ENCODE data around the gene OGA.

OGA gene

DNA sequence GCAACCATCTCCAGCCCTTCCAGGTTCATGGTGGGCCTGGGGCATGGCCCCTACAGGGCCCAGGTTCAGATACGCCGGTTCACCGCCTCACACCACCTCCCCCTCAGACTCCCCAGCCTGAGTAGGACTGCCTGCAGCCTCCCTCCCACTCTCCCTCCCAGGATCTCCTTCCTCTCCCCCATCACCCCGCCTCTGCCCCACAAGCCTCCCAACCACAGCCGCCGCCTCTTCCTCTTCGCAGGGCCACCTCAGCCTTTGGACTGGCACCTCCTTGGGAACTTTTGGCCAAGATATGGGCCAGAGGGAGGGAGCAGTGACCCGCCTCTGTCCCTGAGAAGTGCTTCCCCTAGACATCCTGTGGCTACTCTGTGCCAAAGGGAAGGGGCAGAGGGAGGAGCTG is 16.1 kb upstream of the OGA start:
- DNase-seq, result no peak

DNA sequence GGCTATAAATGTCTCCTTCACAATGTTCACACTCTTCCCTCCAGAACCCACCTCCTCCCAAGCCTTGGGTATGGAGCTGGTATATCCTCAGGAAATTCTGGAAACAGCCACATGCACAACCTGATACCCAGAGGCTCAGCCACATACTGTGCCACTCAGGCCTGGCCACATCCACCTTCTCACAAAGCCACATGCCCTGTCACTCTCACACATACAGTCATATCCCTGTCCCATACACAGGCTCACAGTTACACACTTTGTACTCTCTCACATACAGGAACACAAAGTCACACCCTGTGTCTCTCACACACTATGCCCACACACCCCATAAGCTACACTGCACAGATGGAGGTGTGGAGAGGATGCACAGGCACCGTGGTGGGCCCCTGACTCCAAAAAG is 15.2 kb upstream of the OGA start:
- no peak for DNase-seq

- DNase-seq, result no peak
These were observed 14.1 kb upstream of the OGA start for GRCh38 chr10:101832325-101832771.

GRCh38 chr10:101831169-101831811 is 13.0 kb upstream of the OGA start:
- no peak for DNase-seq

DNA sequence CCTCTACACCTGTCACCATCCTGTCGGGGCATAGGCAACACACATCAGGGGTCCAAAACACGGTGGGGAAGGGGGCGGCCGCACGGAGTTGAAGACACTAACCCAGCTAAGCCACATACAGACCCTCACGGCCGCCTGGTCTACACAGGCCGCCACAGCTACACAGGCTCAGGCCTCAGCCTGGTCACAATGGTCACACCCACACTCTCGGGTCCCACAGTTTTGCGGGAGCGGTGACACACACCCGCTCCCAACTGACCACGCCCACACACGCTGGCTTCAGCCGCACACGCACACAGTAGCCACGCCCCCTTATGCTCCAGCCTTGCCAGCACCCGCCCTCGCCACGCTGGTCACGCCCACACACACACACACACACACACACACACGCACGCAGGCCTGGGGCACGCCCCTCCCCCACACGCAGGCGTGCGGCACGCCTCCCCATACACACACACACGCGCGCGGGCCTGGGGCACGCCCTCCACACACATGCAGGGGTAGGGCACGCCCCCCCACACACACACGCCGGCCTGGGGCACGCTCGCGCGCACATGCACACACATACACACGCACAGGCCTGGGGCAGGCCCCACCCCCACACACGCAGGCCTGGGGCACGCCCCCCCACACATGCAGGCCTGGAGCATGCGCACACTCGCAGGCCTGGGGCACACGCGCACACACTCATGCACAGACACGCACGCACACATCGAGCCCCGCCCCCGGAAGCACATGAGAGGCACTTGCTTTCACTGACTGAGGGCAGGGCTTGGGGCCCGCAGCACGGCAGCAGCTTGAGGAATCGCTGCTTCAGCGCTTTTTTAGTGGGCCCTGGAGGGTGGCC is 12.3 kb upstream of the OGA start:
- peak; percentile 80 for DNase-seq

DNA sequence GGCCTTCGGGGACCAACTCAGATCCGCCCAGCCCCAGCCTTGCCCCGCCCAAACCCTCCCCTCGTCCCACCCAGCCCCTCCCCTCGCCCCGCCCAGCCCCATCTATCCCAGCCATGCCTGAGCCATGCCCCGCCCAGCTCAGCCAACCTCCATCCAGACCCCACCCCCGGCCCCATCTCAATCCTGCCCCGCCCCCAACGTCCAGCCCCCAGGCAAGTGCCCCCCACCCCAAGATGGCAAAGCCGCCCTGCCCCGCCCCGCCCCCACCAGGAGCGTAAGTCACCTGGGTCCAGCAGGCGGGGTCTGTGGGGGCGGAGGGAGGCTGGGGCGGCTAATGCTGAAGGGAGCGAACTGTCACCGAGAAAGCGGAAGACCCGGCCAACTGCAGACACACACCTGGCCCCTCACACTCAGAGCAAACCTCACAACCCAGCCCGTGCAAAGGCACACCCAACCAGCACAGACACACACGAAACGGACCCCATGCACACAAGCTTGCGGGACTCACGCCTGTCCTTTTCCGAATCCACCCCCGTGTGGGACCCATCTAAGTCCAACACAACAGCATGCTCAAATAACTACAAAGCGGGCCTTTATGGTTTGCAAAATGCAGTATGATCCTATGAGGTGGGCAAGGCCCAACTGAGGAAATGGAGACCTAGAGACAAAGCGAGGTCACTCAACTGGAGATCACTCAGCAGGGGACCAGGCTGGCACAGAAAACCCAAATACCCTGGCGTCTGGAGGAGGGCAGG is 11.5 kb upstream of the OGA start:
- DNase-seq, result no peak

GRCh38 chr10:101828766-101829551 is 10.7 kb upstream of the OGA start:
- no peak for DNase-seq

DNA sequence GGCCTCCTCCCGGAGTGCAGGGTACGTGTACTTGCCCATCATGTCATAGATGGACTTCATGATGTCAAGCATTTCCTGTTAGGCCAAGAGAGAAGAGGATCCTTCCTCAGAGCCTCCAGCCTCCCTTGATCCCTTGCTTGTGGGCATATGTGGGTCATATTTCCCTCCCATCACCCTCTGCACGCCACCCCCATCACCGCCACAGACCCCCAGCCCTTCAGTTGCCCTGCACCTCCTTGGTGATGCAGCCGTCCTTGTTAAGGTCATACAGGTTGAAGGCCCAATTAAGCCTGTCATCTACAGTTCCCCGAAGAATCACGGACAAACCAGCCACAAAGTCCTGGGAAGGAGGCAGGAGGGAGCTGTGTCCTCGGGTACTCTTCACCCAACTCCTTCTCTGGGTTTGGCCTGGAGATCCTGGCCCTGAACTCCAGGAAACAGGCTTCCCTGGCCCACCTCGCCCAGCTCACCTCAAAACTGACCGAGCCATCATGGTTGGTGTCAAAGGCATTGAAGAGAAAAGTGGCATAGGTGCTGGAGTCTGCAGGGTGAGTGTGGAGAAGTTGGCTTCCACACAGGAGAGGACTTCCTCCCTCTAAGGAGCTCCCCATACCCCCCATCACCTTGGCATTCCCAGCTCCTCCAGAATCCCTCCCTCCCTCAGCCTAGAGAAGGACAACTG is 9.8 kb upstream of the OGA start:
- no peak for DNase-seq

GRCh38 chr10:101826852-101827434 is 8.7 kb upstream of the OGA start:
- DNase-seq, result no peak

- DNase-seq, result no peak
These were observed 6.5 kb upstream of the OGA start for GRCh38 chr10:101824736-101825135.

GRCh38 chr10:101818872-101819633 is 809 bp upstream of the OGA start:
- DNase-seq, result no peak

DNA sequence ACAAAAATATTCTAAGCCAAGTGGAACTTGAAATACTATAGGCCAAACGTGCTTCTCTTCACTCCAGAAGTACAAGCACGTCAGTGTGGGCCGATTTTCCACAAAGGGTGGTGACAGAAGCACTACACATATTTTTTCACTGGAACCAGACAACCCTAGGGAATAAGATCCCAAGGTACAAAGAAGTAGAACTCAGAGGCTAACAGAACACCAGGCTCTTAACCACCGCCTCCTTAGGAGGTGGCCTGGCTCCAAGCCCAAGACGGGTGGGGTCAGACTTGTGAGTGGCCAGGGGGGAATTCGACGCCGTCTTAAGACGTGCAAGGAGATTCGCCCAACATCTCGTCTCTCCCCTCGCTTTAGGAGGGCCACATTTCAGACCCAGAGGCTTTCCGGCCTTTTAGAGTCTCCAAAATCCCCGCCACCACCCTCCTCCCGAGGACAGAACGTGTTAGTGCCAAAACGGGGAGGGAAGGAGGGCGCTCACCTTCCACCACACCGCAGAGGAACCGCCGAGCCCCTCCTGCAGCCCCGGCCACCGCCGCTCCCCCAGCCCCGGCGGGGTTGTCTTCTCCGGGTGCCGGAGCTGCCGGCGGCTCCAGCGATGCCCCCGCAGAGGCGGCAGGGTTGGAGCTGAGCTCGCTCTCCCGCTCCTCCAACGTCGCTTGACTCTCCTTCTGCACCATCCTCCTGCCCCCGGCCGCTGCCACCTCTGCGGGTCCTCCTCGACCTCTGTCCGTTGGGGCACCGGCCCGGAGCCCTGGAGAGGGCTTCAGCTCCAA is 716 bp downstream of the OGA start:
- peak; percentile 88 for DNase-seq

GRCh38 chr10:101816913-101817336 is 1.3 kb downstream of the OGA start:
- DNase-seq, result no peak

GRCh38 chr10:101816376-101816775 is 1.9 kb downstream of the OGA start:
- peak; percentile 55 for DNase-seq

DNA sequence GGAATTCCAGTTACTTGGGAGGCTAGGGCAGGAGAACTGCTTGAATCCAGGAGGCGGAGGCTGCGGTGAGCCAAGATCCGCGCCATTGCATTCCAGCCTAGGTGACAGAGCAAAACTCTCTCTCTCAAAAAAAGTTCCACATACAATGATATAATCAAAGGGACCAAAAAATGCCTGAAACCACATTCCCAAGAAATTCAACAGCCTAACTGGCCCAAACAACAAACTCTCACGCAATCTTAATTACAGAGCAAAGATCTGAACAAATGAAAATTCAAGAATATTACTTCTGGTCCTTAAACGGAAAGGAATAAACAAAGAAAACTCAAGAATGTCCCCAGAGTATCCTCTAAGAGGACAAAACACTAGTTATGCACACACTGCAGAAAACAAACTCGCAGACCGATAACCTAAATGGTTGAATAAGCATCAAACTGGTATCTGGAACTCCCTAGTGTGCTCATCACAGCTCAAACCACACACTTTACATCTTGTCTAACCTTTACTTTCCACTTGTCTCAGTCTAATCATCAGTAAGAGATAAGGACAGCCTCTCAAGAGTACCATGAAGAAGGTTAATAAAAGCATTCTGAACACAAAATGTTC is 3.7 kb downstream of the OGA start:
- DNase-seq, result peak; percentile 39

DNA sequence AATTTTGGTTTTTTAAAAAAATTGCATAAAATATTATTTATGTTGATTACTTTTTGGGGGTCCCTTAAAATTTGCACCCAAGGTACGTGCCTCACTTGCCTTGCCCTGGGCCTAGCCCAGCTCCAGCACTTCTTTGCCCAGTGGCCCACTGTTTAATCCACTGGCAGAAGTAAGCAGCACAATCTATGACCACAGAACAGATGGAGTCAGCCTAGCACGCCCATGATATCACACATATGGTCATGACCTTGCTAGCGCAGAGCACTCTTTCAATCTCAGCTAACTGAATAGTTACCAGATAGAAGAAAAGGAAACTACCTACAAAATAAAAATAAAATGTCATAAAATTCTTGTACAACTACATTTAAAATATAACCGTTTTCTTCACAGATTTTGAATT is 5.6 kb downstream of the OGA start:
- no peak for DNase-seq

- no peak for DNase-seq
These were observed 11.1 kb downstream of the OGA start for GRCh38 chr10:101807158-101807557.

GRCh38 chr10:101803511-101803910 is 14.7 kb downstream of the OGA start:
- no peak for DNase-seq

DNA sequence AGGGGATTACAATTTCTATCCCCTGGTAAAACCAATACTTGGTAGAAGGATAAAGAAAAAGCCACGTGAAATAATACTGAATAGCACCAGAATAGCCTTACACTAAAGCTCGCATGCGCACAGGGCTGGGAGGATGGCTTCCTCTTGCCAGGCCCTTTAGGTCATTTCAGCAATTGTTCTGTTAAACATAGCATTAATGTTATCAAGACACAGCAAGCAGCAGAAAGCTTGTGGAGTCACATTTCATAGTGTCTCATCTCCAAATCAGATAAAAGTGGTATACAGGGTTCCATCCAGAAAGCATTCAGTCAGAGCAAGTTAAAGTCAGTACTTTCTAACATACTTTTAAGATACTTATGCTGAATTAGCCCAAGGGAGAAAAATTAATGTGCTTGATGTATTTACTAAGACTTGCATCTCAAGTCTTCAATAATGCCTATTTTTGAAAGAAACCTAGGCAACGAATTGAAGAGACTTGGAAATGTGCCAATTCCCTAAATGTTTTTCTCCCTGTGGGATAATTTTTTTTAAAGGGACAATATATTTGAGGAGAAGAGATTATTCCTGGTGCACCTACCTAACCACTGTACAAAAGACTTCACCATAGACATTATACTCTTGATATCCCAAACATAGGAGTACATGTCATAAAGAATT is 20.7 kb downstream of the OGA start:
- no peak for DNase-seq
